Ovary (tissue), 9 donors: ENCODE measurements around the gene MRPL17. TPM values are rescaled to one million over a fixed set of nuclear protein-coding genes. Genes with fewer than 3 reads are reported as not detected.

Source experiments
- DNase-seq, 5 donors: peaks; one replicate each; pipeline ENCODE4 v3.0.0-alpha.2; 2019 to 2020
- H3K27ac ChIP-seq, 2 donors: fragments of 200-600 bp; one replicate each; pipeline versions ENCODE4 v1.5.1 to v1.8.0; 2019 to 2022
- H3K27me3 ChIP-seq: fragments of 200-600 bp; one replicate; pipeline ENCODE4 v1.8.0; 2022
- H3K36me3 ChIP-seq: fragments of 200-600 bp; sonication (generic); one replicate; pipeline ENCODE4 v1.5.1; 2019
- H3K4me1 ChIP-seq: one replicate; pipeline ENCODE4 v1.8.1; 2013; ENCODE audit warnings: mild to moderate bottlenecking, moderate library complexity; ENCODE audit not compliant: insufficient read depth
- H3K4me3 ChIP-seq: fragments of 200-600 bp; sonication (generic); one replicate; pipeline ENCODE4 v1.5.1; 2017
- H3K9me3 ChIP-seq, 2 donors: fragments of 200-600 bp in 1 of 2; sonication (generic) in 1 of 2; one replicate each; pipeline versions ENCODE4 v1.5.1 to v1.8.1; 2013 to 2019; ENCODE audit warnings: mild to moderate bottlenecking in 1 of 2, moderate library complexity in 1 of 2
- EP300 ChIP-seq: sonication (generic); formaldehyde crosslinking; IDR thresholded peaks from one replicate; pipeline ENCODE4 v1.6.1; 2017; ENCODE audit warnings: antibody characterized with exemption
- POLR2A ChIP-seq: fragments of 450-650 bp; IDR thresholded peaks from one replicate; pipeline ENCODE4 v1.6.1; 2017; ENCODE audit warnings: antibody characterized with exemption, mild to moderate bottlenecking, moderate library complexity
- WGBS, 3 donors: extraction: QIAGEN DNeasy Blood & Tissue Kit in 1 of 3; methylation state at CpG; one replicate each; pipeline versions ENCODE4 v1.1.5 to v1.1.7; 2013 to 2017; 5-methylcytosine and 5-hydroxymethylcytosine counted together
- intact Hi-C, 4 donors: fragments of 100-400 bp; cut with DNase I; formaldehyde crosslinking; loops; one replicate each; pipeline versions ENCODE4 v1.11.0 to v1.15.1; 2022 to 2023
- polyA plus RNA-seq, 2 donors: library from polyadenylated mRNA; stranded (reverse); fragments of 200-250 nt in 1 of 2; fragments of 350-450 nt in 1 of 2; fragmentation: Illumina TruSeq in 1 of 2; extraction: RNeasy Lipid Tissue Mini Kit (QIAGEN cat#74804) in 1 of 2; gene quantifications; one replicate each; pipeline ENCODE4 v1.2.3, GENCODE V29; 2013 to 2014
- total RNA-seq, 7 donors: library from RNA; depleted of rRNA in 2 of 7; stranded (reverse); fragments of >200 nt in 2 of 7; fragmentation: NEBNext Ultra II Directional in 3 of 7; extraction: Animal tissue kit (Norgen Biotek cat#: 25700) in 3 of 7; gene quantifications; one replicate each; pipeline versions ENCODE4 v1.1.0 to v1.2.4, GENCODE V29; 2016 to 2023
- TF ChIP-seq, protein P1 (sequence below), 3 donors: fragments of 450-650 bp in 2 of 3; fragments of 200-600 bp in 1 of 3; IDR thresholded peaks; one replicate each; pipeline versions ENCODE4 v1.5.1 to v1.8.0; 2016 to 2022; ENCODE audit warnings: antibody characterized with exemption in 3 of 3, mild to moderate bottlenecking in 1 of 3
- donor health status: DM: no; HTN: no; CAD: no; lungs with moderate emphysema.
- donor health status: DM: no; HTN: no; CAD: no.
- donor health status: Bipolar disorder and iron deficiency.
- donor health status: DM: yes; HTN: yes; CAD: no.
- donor health status: DM: no; HTN: no; CAD: no.
- donor health status: DM: yes; HTN: yes; CAD: no.

The MRPL17 gene
- total and polyA plus RNA-seq, 9 donors = 23.0 to 37.9 (median 30.1) TPM

DNA sequence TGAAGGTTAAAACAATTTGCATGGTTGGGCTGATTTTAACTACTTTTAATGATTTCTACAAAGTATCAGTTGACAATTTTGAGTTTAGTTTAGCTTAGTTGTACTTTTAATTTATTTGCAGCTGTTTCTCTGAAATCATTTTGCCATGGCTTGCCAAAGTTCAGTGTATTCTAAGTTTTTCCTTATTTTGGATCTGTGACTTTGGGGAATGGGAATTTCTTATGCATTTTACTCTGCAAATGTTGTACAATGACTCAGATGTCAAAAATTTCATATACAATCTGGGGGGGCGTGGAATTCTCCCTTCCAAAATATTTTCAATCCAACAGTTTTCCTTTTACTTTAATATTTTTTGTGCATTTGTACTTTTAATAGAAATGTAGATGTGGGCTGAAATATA lies 18.6 kb downstream of the MRPL17 start:
- no peak for DNase-seq
- TF ChIP-seq POLR2A = no peak
- no peak for TF ChIP-seq EP300
- TF ChIP-seq, protein P1, sequence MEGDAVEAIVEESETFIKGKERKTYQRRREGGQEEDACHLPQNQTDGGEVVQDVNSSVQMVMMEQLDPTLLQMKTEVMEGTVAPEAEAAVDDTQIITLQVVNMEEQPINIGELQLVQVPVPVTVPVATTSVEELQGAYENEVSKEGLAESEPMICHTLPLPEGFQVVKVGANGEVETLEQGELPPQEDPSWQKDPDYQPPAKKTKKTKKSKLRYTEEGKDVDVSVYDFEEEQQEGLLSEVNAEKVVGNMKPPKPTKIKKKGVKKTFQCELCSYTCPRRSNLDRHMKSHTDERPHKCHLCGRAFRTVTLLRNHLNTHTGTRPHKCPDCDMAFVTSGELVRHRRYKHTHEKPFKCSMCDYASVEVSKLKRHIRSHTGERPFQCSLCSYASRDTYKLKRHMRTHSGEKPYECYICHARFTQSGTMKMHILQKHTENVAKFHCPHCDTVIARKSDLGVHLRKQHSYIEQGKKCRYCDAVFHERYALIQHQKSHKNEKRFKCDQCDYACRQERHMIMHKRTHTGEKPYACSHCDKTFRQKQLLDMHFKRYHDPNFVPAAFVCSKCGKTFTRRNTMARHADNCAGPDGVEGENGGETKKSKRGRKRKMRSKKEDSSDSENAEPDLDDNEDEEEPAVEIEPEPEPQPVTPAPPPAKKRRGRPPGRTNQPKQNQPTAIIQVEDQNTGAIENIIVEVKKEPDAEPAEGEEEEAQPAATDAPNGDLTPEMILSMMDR (IDR thresholded peaks at IDR 0.05) = no peak
- WGBS, 3 donors = 0 to 3% (median 0%) methylated on average over 1 of the region's 1 CpG
- no peaks in the 10 kb centered on the region for H3K36me3 ChIP-seq
- intact Hi-C loops = no loop called here
- no peaks in the 10 kb centered on the region for H3K9me3 ChIP-seq
- no peaks in the 10 kb centered on the region for H3K4me1 ChIP-seq
- no peaks in the 10 kb centered on the region for H3K27me3 ChIP-seq
- H3K4me3 ChIP-seq = no peak overlapping the region
- no peak overlapping the region for H3K27ac ChIP-seq

DNA sequence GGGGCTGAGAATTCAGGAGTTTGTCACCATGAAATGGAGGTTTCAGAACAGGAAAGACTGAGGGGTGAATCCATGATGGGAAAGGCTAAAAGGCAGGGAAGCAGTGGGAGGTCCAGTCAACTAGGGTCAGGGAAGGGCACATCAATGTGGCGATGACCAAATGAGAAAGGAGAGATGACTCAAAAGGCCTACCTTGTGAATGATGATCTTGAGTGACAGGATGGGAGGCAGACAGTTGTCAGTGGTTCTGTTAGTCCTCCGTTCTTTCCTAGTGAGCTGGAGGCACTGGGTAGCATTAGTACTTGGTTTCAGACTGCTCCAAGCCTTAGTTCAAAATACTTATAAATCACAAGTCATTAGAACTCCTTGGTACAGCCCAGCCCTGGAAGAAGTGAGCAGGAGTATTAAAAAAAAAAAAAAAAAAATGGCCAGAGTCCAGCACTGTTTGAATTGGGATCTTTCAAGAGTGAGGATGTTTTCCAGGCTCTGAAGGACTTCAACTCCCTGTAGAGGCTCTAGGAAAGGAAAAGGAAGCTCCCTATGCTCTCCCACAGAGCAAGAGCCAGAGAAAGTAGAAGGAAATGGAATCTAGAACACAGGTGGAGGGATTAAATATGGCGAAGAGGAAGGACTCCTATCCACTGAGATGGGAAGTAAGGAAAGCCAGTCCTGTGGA lies 19.2 kb downstream of the MRPL17 start:
- Histone ChIP-seq H3K27me3 (no peaks in the 10 kb centered on the region), H3K4me1 (no peaks in the 10 kb centered on the region), H3K9me3 (no peaks in the 10 kb centered on the region), H3K36me3 (no peaks in the 10 kb centered on the region), H3K4me3 (no peak overlapping the region), H3K27ac (no peak overlapping the region)
- TF ChIP-seq POLR2A (no peak), EP300 (no peak)
- TF ChIP-seq, protein P1 (IDR thresholded peaks at IDR 0.05) = no peak
- no peak for DNase-seq
- 43 to 58% (median 56%) methylated on average over 3 of the region's 3 CpGs for WGBS, 3 donors
- intact Hi-C loops = no loop called here

DNA sequence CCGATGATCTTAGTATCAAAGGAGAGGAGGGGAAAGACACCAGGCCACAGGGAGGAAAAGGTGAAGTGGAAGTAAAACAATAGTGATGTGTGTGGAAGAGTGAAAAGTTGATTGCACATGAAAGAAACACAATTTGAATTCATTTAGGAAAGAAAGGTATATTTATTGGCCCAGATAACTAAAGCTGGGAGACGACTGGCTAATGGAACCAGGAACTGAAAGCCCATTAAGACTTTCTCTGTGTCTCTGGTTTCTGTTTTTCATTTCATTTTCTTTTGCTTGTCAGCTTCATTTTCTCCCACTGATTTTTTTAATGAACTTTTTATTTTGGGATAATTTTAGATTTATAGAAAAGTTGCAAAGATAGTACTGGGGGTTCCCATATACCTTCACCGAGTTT lies 22.4 kb downstream of the MRPL17 start:
- intact Hi-C loops = no loop called here
- Histone ChIP-seq H3K36me3 (no peaks in the 10 kb centered on the region), H3K27me3 (no peaks in the 10 kb centered on the region), H3K4me1 (no peaks in the 10 kb centered on the region), H3K9me3 (no peaks in the 10 kb centered on the region), H3K4me3 (no peak overlapping the region), H3K27ac (no peak overlapping the region)
- DNase-seq = no peak
- WGBS, 3 donors = 81 to 94% (median 92%) methylated on average over 3 of the region's 3 CpGs
- TF ChIP-seq, protein P1 (IDR thresholded peaks at IDR 0.05) = no peak
- TF ChIP-seq POLR2A (no peak), EP300 (no peak)

DNA sequence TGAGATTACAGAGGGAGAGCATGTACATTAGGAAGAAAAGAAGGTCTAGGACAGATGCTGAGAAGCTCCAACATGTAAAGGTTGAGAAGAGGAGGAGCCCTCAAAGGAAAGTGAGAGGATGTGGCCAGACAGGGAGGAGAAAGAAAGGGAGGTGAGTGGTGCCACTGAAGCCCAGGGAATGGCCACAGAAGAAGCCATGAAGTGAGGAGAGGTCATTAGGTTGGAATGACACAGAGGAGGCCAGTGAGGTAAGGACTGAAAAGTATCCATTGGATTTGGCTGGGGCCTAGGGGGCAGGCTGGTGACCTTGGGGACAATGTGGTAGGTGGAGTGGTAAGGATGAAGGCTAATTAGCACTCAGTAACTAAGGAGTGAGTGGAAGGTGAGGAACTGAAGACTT lies 24.5 kb downstream of the MRPL17 start:
- H3K9me3 ChIP-seq = no peaks in the 10 kb centered on the region
- H3K4me1 ChIP-seq = peaks cover 7% of the 10 kb centered on the region
- TF ChIP-seq, protein P1 (IDR thresholded peaks at IDR 0.05) = no peak
- TF ChIP-seq EP300 (no peak), POLR2A (no peak)
- H3K36me3 ChIP-seq = no peaks in the 10 kb centered on the region
- intact Hi-C loops = no loop called here
- H3K27me3 ChIP-seq = no peaks in the 10 kb centered on the region
- no peak overlapping the region for H3K27ac ChIP-seq
- DNase-seq = no peak
- no peak overlapping the region for H3K4me3 ChIP-seq
